Caki2 (cell line): Measurements from ENCODE around the gene CCT7. TPM values are rescaled to one million over a fixed set of nuclear protein-coding genes. Genes with fewer than 3 reads are reported as not detected.
A peak's percentile ranks its signal among the peaks of the same experiment; 100 is the strongest.
"Not testable (repeated sequence)": the region's sequence is repeated elsewhere in the genome, so short reads cannot be mapped to it uniquely, and the experiment has no call there.

Experiments
- DNase-seq: peaks from one replicate; pipeline ENCODE4 v3.0.0-alpha.2; 2015; ENCODE audit warnings: low read depth
- in situ Hi-C: cut with HindIII; loops from 2 replicates; pipeline ENCODE4 v1.10.0; 2016; ENCODE audit warnings: low sequenced_read_pairs, low pct_unique_long_range_greater_than_20kb, mixed read lengths
- total RNA-seq: library from RNA; depleted of rRNA; stranded (reverse); fragments of >200 nt; shearing (Covaris generic); gene quantifications from 2 replicates; pipeline ENCODE4 v1.2.3, GENCODE V29; 2014; ENCODE audit warnings: low replicate concordance; rRNA removed

Gene CCT7
- total RNA-seq = 581 and 684 TPM in 2 replicates

DNA sequence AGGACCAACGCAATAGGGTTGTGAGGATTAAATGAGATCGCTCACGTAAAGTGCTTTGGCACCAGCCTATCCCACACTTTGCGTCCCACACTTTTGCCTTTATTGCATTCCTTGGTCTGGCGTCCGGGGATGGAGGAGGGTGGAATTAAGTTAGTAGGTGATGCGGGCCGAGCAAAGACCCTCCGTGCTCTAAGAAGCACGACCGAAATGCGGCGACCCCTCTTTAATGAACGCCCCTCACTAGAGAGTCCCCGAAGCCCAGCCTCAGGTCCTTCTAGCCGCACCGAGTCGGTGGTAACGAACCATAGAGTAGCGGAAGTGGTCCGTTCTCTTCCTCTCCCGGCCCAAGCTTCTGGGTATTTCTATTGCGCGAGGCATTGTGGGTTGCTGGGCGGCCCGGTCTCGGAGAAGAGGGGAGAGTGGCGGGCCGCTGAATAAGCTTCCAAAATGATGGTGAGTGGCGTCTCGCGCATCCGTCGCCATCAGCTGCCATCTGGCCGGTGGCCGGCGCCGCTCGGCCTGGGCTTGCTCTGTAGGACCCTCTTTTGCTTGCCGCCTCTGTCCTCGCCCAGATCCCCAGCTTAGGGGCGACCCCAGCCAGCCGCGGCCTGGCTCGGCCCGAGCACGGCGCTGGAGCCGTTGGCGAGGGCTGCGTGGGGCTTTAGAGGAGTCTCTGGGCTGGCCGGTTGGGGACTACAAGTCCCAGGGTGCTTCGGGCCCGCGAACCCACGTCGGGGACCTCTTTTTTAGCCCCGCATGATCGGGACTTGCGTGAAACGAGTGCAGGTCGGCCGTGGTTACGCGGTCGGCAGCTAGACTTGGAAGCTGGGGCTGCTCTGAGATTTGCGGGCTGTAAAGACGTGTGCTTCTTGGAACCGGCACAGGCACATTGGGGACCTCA lies at the start of gene CCT7:
Gene CCT7 (plus strand): TSS at position 377 of the 901 bp plus-strand sequence. CDS start 71 bp downstream, at position 448.
- in situ Hi-C loops = no loop called here
- peak; percentile 88 for DNase-seq

DNA sequence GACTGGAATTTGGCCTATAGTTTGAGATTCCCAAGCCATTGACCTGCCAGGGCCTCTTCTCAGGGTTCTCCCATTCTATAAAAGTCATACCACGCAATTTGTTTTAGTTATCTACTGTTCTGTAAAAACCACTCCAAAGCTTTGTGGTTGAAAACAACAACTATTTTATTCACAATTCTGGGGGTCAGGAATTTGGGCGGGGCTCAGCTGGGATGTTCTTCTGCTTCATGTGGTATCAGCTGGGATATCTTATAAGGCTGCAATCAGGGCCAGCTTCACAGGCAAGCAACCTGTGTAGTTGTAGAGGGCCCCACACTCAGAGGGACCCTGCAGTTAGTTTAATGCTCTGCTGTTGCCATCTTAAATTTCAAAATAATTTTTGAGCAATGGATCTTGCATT lies 48.1 kb upstream of the CCT7 start:
- no peak for DNase-seq
- in situ Hi-C loops = no loop called here

DNA sequence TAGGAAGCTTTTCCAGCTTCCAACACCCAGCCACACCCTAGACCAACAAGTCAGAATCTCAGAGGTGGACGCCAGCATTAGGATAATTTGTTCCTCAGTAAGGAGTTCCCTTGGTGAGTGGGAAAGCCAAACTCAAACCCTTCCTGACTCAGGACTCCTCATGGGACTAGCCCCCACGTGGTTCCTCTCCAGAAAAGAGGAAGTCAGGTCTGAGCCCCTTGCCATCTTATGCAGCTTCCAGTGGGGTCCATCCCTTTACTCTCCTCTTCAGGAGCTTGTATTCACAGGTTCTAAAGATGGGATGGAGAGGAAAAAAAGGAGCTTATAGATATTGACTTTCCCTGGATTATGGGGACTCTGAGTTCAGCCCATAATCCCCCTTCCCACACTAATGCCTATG lies 46.6 kb upstream of the CCT7 start:
- in situ Hi-C loops = no loop called here

GRCh38 chr2:73197579-73197978 lies 36.5 kb upstream of the CCT7 start:
- no peak for DNase-seq
- in situ Hi-C loops = no loop called here

More for the DNA sequence above, 46.6 kb upstream of the CCT7 start:
- no peak for DNase-seq

DNA sequence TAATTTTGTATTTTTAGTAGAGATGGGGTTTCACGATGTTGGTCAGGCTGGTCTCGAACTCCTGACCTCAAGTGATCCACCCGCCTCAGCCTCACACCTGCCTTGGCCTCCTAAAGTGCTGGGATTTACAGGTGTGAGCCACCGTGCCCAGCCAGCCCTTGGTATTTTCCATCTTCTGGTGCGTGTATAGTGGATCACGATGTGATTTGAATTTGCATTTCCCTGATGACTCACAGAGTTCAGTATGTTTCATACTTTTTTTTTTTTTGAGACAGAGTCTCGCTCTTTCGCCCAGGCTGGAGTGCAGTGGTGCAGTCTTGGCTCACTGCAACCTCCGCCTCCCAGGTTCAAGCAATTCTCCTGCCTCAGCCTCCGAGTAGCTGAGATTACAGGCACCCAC lies 33.8 kb upstream of the CCT7 start:
- in situ Hi-C loops = not testable (repeated sequence)
- DNase-seq = peak; percentile 23

- no peak for DNase-seq
- in situ Hi-C loops = no loop called here
Observed at GRCh38 chr2:73202156-73203054, 31.7 kb upstream of the CCT7 start, which contains the start of gene NOTO. Gene NOTO (plus strand): TSS chr2:73202574. CDS start chr2:73202667, 93 bp downstream.

DNA sequence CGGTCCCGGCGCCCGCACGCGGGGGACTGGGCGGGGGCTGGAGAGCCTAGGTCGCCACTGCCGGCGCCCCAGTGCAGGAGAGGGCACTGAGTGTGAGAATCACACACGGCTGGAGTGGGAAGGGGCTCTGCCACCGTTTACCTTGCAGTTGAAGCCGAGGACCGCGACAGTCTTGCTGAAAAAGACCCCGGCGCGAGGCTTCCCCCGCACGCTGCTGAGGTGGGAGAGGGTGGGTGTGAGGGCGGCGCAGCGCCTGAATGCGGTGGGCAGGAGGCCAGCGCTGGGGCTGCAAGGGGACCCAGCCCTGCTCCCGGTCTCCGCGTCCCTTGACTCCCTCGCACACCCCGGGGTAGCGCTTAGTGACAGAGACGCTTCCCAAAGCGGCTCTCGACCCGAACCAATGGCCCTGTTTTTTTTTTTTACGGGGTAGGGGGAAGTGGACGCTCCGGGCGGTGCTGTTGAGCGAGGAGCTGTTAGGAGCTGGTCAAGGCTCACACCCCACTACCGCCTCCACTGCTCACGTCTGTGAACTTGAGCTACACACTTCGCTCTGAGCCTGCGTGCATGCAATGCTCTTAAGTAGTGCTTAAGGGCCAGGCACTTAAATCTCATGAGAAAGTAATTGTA lies 30.9 kb upstream of the CCT7 start:
- no peak for DNase-seq
- in situ Hi-C loops = no loop called here

DNA sequence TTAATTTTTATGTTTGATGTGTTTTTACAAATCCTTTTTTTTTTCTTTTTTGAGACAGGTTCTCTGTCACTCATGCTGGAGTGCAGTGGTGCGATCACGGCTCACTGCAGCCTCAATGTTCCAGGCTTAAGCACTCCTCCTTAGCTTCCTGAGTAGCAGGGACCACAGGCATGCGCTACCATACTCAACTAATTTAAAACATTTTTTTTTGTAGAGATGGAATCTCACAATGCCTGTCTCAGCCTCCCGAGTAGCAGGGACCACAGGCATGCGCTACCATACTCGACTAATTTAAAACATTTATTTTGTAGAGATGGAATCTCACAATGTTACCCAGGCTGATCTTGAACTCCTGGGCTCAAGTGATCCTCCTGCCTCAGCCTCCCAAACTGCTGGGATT lies 28.5 kb upstream of the CCT7 start:
- DNase-seq = no peak
- in situ Hi-C loops = no loop called here

DNA sequence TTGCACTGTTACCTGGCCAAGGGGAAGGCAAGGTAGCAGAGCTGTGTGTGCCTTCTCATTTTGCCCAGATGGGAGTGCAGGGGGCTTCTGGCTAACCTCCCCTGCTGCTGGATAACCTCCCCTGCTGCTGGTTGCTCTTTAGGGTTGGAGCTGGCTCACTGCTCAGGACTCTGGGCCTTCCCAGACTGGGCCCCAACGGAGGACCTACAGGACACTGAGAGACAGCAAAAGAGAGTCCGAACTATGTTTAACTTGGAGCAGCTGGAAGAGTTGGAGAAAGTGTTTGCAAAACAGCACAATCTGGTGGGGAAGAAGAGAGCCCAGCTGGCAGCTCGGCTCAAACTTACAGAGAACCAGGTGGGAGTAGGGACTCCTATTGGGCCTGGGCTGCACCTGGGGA lies 25.9 kb upstream of the CCT7 start:
- DNase-seq = no peak
- in situ Hi-C loops = no loop called here

DNA sequence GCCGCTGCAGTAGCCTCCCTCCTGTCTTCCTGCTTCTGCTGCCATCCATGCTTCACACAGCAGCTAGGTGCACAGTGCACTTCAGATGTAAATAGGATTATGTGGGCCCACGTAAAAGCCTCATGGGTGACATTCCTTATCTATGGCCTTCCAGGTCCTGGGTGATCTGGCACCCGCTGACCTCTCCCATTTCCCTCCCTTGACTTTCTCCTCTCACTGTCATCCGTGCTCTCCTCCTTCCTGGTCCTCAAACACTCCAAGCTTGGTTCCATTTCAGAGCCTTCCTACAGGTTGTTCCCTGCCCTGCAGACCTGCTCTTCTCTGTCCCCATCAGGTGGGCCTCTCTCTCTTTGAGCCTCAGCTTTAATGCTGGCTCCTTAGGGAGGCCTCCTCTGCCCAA lies 24.1 kb upstream of the CCT7 start:
- in situ Hi-C loops = no loop called here
- DNase-seq = no peak

- in situ Hi-C loops = no loop called here
- DNase-seq = no peak
Observed at GRCh38 chr2:73210696-73211095, 23.4 kb upstream of the CCT7 start.

GRCh38 chr2:73212098-73212447 lies 22.0 kb upstream of the CCT7 start:
- no peak for DNase-seq
- in situ Hi-C loops = no loop called here

DNA sequence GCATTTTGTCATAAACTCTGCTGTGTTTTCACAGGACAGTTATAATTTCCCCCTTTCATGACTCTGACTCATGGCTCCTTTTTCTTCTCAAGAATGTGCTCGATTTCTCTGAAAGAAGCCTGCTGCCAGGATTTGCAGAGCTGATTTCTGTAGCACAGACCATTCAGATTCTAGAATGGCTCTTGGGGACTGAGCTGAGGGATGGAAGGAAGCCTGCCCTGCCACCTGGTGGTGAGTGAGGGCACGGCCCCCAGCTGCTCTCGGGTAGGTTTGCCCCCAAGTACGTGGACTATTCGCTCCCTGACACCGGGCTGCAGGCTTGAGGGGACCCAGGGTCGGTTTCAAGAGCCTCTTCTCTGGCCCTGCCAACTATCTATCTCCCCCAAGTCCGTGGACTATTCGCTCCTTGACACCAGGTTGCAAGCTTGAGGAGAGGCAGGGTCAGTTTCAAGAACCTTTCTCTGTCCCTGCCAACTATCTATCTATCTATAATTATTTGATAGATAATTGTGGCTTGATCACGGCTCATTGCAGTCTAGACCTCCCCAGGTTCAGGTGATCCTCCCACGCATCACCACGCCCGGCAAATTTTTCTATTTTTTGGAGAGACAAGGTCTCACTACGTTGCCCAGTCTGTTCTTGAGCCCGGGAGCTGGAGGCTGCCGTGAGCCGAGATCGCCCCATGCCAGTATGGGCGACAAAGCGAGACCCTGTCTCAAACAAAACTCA lies 21.5 kb upstream of the CCT7 start:
- in situ Hi-C loops = no loop called here
- peak; percentile 66 for DNase-seq

DNA sequence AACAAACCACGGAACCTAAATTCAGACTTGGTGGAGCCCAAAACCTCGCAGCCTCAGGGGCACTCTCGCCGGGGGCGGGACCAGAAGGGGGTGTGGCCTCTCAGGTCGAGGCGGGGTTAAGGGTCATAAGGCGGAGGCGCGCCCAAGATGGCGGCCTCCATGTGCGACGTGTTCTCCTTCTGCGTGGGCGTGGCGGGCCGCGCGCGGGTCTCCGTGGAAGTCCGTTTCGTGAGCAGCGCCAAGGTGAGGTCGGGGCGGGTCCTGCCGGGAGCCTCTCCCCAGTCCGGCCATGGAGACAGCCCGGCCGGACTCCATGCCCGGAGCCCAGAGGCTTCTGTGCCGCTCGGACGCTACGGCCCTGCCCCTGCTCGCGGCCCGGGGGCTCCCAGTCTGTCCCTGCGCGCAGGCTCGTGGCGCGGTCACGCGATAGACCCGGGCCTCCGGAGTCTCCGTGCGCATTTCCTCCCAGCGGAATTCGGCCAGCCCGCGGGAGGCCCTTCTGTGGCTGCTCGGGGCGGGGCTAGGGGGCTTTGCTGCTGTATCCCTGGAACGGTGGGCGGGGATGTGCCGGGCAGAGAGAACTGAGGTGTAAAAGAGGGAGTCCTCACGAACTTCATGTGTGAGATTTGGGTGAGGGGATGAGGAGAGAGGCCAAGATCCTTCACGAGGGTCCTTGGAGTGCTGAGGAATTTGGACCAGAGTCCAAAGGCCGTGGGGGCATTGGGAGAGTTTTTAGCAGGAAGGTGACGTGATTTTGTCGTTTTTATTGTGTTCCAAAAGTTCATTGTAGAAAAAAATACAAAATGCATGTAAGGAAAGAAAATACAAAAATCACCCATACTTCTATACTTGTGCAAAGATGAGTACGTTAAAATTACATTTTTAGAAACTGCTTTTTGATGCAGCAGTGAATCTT lies 19.7 kb upstream of the CCT7 start, which contains the start of gene SMYD5:
Gene SMYD5 (plus strand): TSS at position 126 of the 916 bp plus-strand sequence. CDS start 22 bp downstream, at position 148.
- in situ Hi-C loops = no loop called here
- DNase-seq = peak; percentile 78

- no peak for DNase-seq
- in situ Hi-C loops = no loop called here
Observed at GRCh38 chr2:73215254-73215653, 18.9 kb upstream of the CCT7 start.

GRCh38 chr2:73217160-73217559 lies 16.9 kb upstream of the CCT7 start:
- no peak for DNase-seq
- in situ Hi-C loops = no loop called here

- no peak for DNase-seq
- in situ Hi-C loops = no loop called here
Observed at GRCh38 chr2:73217826-73218225, 16.3 kb upstream of the CCT7 start.
